PFSK-1 (cell line): ENCODE data around the gene TSEN2.

ENCODE experiments used
- FOXP2 ChIP-seq: optimal IDR thresholded peaks from 2 replicates; pipeline ENCODE3; 2011; ENCODE audit warnings: borderline replicate concordance, control low read depth, inconsistent platforms; ENCODE audit not compliant: insufficient read depth; ENCODE audit errors: extremely low read length, extremely low read depth
- POLR2AphosphoS5 ChIP-seq: IDR thresholded peaks from 2 replicates; pipeline ENCODE4 v1.6.1; 2012; ENCODE audit warnings: low read depth, mild to moderate bottlenecking, control low read depth, low read length, moderate library complexity
- REST ChIP-seq, 2 experiments: IDR thresholded peaks; 2 replicates each; pipeline versions ENCODE4 v1.6.1 to v1.8.0; 2011 to 2012; ENCODE audit warnings: low read depth in 2 of 2, low read length in 2 of 2, control low read depth in 1 of 2, inconsistent platforms in 1 of 2, mild to moderate bottlenecking in 1 of 2, moderate library complexity in 1 of 2; ENCODE audit not compliant: insufficient read depth in 1 of 2
- SIN3A ChIP-seq: IDR thresholded peaks from 2 replicates; pipeline ENCODE4 v1.6.1; 2012; ENCODE audit warnings: mild to moderate bottlenecking, low read length, moderate library complexity, borderline replicate concordance; ENCODE audit not compliant: insufficient read depth
- TAF1 ChIP-seq: IDR thresholded peaks from 2 replicates; pipeline ENCODE4 v1.6.1; 2012; ENCODE audit warnings: low read length, control low read depth, borderline replicate concordance; ENCODE audit not compliant: insufficient read depth

The TSEN2 gene

GRCh38 chr3:12559520-12559919 lies 75.2 kb downstream of the TSEN2 start:
- TF ChIP-seq TAF1 (no peak), SIN3A (no peak), FOXP2 (no peak)

- no peak for TF ChIP-seq FOXP2
- TF ChIP-seq REST (IDR thresholded peaks at IDR 0.05; ENCODE audit: insufficient read depth in 1 of 2, low read depth in 2 of 2, low read length in 2 of 2) = no peak
- no peak for TF ChIP-seq POLR2AphosphoS5
- no peak for TF ChIP-seq TAF1
- no peak for TF ChIP-seq SIN3A
Observed at GRCh38 chr3:12560505-12561190, 76.4 kb downstream of the TSEN2 start.

- TF ChIP-seq REST (IDR thresholded peaks at IDR 0.05; ENCODE audit: insufficient read depth in 1 of 2, low read depth in 2 of 2, low read length in 2 of 2) = no peak
- no peak for TF ChIP-seq POLR2AphosphoS5
- TF ChIP-seq FOXP2 = no peak
- no peak for TF ChIP-seq TAF1
- no peak for TF ChIP-seq SIN3A
Observed at GRCh38 chr3:12561397-12561796, 77.1 kb downstream of the TSEN2 start.

- TF ChIP-seq FOXP2 = no peak
- TF ChIP-seq POLR2AphosphoS5 = no peak
- TF ChIP-seq SIN3A = no peak
- TF ChIP-seq REST (IDR thresholded peaks at IDR 0.05; ENCODE audit: insufficient read depth in 1 of 2, low read depth in 2 of 2, low read length in 2 of 2) = no peak
- TF ChIP-seq TAF1 = no peak
Observed at GRCh38 chr3:12562451-12562850, 78.2 kb downstream of the TSEN2 start.

- TF ChIP-seq REST (IDR thresholded peaks at IDR 0.05; ENCODE audit: insufficient read depth in 1 of 2, low read depth in 2 of 2, low read length in 2 of 2) (no peak), TAF1 (no peak), SIN3A (no peak), POLR2AphosphoS5 (no peak), FOXP2 (no peak)
Observed at GRCh38 chr3:12566976-12567375, 82.7 kb downstream of the TSEN2 start.
